ENCODE measurements around the gene UNC79.

DNA sequence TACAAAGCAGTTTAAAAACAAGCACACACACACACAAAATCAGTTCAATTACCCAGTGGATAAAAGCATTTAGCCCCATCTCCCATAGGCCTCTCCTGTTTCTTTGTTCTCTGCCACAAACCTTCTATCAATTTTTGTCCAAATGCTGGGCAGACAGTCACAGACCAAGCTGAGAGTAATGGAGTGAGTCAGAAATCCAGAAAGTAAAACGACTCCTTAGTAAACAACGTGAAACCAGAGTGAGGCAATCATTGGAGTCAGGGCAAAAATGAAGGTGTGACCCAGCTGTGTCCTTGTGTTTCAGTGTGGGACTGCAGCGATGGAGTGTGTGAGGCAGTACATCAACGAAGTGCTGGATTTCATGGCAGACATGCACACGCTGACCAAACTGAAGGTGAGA is 255.5 kb downstream of the UNC79 start:
- TF ChIP-seq, protein P1, sequence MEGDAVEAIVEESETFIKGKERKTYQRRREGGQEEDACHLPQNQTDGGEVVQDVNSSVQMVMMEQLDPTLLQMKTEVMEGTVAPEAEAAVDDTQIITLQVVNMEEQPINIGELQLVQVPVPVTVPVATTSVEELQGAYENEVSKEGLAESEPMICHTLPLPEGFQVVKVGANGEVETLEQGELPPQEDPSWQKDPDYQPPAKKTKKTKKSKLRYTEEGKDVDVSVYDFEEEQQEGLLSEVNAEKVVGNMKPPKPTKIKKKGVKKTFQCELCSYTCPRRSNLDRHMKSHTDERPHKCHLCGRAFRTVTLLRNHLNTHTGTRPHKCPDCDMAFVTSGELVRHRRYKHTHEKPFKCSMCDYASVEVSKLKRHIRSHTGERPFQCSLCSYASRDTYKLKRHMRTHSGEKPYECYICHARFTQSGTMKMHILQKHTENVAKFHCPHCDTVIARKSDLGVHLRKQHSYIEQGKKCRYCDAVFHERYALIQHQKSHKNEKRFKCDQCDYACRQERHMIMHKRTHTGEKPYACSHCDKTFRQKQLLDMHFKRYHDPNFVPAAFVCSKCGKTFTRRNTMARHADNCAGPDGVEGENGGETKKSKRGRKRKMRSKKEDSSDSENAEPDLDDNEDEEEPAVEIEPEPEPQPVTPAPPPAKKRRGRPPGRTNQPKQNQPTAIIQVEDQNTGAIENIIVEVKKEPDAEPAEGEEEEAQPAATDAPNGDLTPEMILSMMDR (IDR thresholded peaks at IDR 0.05; ENCODE audit: low read length): no peak
- no peak for TF ChIP-seq EZH2 (optimal IDR thresholded peaks at IDR 0.05; ENCODE audit: low read depth, low read length)
- no peak for TF ChIP-seq EZH2phosphoT487 (IDR thresholded peaks at IDR 0.05; ENCODE audit: low read length)
